GM13977 (cell line): ENCODE results near the gene NTMT1.

Experiments
- DNase-seq: peaks from one replicate; pipeline ENCODE4 v3.0.0; 2012; ENCODE audit warnings: low spot score
- in situ Hi-C: fragments of 300-500 bp; cut with MboI; formaldehyde crosslinking; loops from one replicate; pipeline ENCODE4 v1.12.0; 2022; ENCODE audit warnings: low sequenced_read_pairs, low pct_unique_long_range_greater_than_20kb, mixed read lengths, inconsistent platforms; ENCODE audit not compliant: unreplicated experiment
- TF ChIP-seq, protein P1 (sequence below): IDR thresholded peaks from 2 replicates; pipeline ENCODE4 v1.5.1; 2012; ENCODE audit warnings: mild to moderate bottlenecking, control low read depth; ENCODE audit not compliant: insufficient read depth; ENCODE audit errors: extremely low read depth, missing control alignments

Gene NTMT1

DNA sequence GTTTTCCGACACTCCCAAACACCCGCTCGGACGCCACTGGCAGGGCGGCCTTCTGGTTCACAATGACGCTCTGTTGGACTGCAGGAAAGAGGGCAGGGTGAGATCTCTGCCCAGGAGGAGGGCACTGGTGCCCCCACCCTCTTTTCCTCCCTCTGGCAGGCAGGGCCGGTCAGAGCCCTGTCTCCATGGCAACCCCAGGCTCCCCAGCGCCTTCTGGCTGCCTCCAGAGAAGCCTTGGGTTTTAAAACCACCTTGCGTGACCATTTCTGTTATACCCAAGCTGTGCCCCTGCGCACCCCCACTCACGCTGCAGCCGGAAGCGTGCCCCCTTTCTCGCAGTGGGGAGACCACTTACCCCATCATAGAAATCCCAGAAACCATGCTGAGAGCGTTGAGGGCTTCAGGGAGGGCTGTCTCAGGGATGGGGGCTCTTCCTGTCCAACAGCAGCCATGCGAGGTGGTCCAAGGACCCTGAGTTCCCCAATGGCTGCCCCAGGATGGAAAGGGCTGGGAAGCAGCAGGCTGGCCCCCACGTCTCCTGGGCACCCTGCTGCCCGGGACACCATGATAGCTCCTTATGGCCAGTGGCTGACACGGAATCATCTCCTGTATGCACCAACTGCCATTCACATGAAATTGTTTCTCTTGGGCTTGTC is 12.3 kb upstream of the NTMT1 start:
- in situ Hi-C loops, result loop anchor here (10.0 kb wide), 1 partner anchor 479 kb away; no protein-coding TSS in a partner anchor
- TF ChIP-seq, protein P1, sequence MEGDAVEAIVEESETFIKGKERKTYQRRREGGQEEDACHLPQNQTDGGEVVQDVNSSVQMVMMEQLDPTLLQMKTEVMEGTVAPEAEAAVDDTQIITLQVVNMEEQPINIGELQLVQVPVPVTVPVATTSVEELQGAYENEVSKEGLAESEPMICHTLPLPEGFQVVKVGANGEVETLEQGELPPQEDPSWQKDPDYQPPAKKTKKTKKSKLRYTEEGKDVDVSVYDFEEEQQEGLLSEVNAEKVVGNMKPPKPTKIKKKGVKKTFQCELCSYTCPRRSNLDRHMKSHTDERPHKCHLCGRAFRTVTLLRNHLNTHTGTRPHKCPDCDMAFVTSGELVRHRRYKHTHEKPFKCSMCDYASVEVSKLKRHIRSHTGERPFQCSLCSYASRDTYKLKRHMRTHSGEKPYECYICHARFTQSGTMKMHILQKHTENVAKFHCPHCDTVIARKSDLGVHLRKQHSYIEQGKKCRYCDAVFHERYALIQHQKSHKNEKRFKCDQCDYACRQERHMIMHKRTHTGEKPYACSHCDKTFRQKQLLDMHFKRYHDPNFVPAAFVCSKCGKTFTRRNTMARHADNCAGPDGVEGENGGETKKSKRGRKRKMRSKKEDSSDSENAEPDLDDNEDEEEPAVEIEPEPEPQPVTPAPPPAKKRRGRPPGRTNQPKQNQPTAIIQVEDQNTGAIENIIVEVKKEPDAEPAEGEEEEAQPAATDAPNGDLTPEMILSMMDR, result no peak
- DNase-seq, result no peak

DNA sequence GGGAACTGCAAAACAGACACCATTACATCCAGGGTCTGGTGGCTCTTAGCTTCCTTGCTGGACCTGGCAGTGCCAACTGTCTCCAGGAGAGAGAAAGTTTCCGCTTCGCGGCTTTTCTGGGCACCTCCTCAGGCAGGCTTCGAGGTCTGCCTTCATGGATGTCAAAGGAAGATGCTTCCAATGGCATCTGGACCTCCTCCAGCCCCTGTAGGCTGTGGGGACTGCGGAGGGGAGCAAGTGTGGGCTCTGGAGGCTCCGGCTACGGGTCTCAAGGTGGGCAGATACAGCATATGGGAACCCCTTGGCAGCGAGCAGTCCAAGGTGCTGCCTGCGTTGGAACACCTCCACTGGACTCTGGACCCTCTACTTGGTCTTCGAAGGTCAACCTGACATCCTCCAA is 11.0 kb upstream of the NTMT1 start:
- in situ Hi-C loops, result loop anchor here (10.0 kb wide), 1 partner anchor 480 kb away; no protein-coding TSS in a partner anchor
- DNase-seq, result no peak
- TF ChIP-seq, protein P1, result no peak

DNA sequence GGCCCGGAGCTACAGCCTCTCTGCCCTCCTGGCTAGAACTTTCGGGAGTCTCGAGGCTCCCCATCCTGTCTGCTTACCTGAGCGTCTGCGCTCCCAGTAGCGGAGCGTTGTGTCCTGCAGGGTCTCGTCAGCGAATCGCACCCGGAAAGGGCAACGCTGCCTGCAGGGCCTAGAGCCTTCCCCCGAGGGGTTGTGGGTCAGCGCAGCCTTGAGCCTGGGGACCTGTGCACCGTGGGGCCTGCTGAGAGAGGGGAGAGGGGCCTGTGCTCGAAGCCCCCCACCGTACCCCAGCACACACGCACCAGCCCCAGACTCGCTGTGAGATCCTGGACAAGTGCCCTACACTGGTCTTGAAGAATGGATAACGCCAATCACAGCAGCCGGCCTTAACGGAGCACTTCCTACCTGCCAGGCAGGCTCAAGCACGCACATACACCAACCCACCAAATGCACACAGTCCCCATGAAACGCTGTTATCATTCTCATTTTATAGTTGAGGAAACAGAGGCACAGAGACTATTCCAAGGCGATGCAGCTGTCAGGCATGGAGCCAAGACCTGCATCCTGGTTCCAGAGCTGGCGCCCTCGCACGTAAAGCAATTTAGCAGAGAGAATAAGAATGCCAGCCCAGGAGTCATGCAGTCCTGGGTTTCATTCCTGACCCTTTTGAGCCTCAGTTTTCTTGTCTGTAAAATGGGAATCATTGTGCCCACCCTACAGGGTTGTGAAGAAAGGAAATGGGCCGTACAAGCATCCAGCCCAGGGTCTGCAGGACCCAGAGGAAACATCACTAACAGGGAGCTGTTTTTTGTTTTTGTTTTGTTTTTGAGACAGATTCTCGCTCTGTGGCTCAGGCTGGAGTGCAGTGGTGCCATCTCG is 10.3 kb upstream of the NTMT1 start:
- DNase-seq, result no peak
- in situ Hi-C loops, result loop anchor here (10.0 kb wide), 1 partner anchor 481 kb away; no protein-coding TSS in a partner anchor
- TF ChIP-seq, protein P1, result no peak

DNA sequence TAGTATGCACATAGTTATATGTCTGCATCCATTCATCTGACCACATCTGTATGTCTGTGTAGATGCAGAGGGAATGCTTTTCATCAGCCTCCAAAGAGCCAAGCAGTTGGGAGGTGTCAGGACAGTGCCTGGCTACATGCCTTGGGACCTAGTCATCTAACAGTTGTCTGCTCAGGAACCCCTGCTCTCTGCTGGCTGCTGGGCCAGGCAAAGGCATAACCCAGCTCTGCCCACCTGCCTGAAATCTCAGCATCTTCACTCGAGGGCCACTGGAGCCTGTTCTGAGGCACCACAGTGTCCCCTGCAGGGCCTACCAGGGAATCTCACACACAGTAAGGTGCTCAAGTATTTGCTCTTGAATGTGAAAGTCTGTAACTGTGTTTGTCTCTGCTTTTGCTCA is 8.8 kb upstream of the NTMT1 start:
- TF ChIP-seq, protein P1, result peak; percentile 49
- in situ Hi-C loops, result loop anchor here (10.0 kb wide), 1 partner anchor 482 kb away; no protein-coding TSS in a partner anchor
- no peak for DNase-seq

DNA sequence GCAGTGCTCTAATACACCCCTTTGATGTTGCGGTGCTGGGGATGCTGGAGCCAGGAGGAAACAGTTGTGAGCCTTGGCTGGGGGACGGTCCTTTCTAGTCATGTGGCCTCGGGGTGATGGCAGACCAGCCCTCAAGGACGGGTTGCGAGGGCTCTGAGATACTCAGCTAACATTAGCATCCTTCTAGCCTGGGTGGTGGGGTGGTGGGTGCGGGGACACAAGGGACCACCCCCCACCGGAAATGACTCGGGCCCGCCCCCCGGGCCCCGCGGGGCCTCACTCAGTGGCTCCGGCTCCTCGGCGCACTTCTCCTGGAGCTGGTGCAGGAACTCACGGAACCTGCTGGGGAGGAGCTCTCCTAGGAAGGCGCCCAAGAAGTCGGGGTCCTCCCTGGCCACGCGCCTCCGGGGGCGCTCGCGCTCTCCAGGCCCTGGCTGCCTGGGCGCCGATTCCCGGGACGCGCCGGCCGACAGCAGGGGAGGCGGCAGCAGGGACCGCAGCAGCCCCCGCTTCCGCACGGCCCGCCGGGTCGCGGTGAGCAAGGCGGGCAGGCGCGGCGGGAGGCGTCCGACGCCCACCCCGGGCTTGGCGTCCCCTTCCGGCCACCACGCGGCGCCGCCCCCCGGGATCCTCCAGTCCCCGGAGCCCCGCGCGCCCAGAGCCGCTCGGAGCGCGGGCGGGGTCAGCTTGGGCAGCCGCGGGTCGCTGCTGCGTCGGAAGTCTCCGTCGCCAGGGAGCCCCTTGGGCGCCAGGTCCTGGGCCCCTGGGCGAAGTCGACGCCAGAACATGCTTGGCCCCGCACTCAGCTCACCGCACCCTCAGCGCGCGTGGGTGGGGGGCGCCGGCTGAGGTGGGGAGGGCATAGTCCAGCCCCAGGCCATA is 5.9 kb upstream of the NTMT1 start:
- in situ Hi-C loops, result loop anchor here (10.0 kb wide), 1 partner anchor 485 kb away; no protein-coding TSS in a partner anchor
- TF ChIP-seq, protein P1, result peak; percentile 11
- no peak for DNase-seq
